Esophagus (tissue), 2 donors: ENCODE data around the gene RHOBTB3. TPM values are rescaled to one million over a fixed set of nuclear protein-coding genes. Genes with fewer than 3 reads are reported as not detected.
"Not testable (repeated sequence)": the region's sequence is repeated elsewhere in the genome, so short reads cannot be mapped to it uniquely, and the experiment has no call there.

Experiments
- H3K27ac ChIP-seq, 2 donors: one replicate each; pipeline ENCODE4 v1.5.1; 2013; ENCODE audit warnings: low read depth in 2 of 2, mild to moderate bottlenecking in 2 of 2, inconsistent platforms in 1 of 2, low read length in 1 of 2, moderate library complexity in 1 of 2
- H3K27me3 ChIP-seq, 2 donors: one replicate each; pipeline ENCODE4 v1.6.1; 2013; ENCODE audit warnings: low read length in 2 of 2, control low read depth in 1 of 2, mild to moderate bottlenecking in 1 of 2; ENCODE audit not compliant: insufficient read depth in 2 of 2, control insufficient read depth in 1 of 2
- H3K36me3 ChIP-seq, 2 donors: one replicate each; pipeline ENCODE4 v1.6.1; 2013; ENCODE audit warnings: low read length in 1 of 2; ENCODE audit not compliant: control insufficient read depth in 2 of 2, insufficient read depth in 2 of 2
- H3K4me1 ChIP-seq, 2 donors: one replicate each; pipeline ENCODE4 v1.6.1; 2013; ENCODE audit warnings: low read length in 1 of 2; ENCODE audit not compliant: control insufficient read depth in 2 of 2, insufficient read depth in 2 of 2
- H3K4me3 ChIP-seq, 2 donors: one replicate each; pipeline ENCODE4 v1.5.1; 2013; ENCODE audit warnings: low read length in 2 of 2, mild to moderate bottlenecking in 2 of 2, low read depth in 1 of 2, moderate library complexity in 1 of 2
- H3K9me3 ChIP-seq, 2 donors: one replicate each; pipeline ENCODE4 v1.6.1; 2013; ENCODE audit warnings: mild to moderate bottlenecking in 2 of 2, low read depth in 1 of 2, low read length in 1 of 2, moderate library complexity in 1 of 2; ENCODE audit not compliant: control insufficient read depth in 2 of 2, insufficient read depth in 1 of 2
- WGBS, 2 donors: extraction: QIAGEN DNeasy Blood & Tissue Kit; methylation state at CpG; one replicate each; pipeline ENCODE4 v1.1.7; 2013; 5-methylcytosine and 5-hydroxymethylcytosine counted together
- polyA plus RNA-seq, 2 donors: library from polyadenylated mRNA; stranded (reverse); fragments of 200-250 nt; gene quantifications; one replicate each; pipeline ENCODE4 v1.2.3, GENCODE V29; 2013
- donor health status: healthy with polysubstance abuse.
- donor health status: Bipolar disorder and iron deficiency.

The RHOBTB3 gene
- polyA plus RNA-seq, 2 donors = 3.5 to 3.8 TPM

GRCh38 chr5:95813035-95813434, 81.9 kb downstream of the RHOBTB3 start:
- H3K27ac ChIP-seq, H3K4me3 ChIP-seq, H3K9me3 ChIP-seq, H3K4me1 ChIP-seq, H3K36me3 ChIP-seq, H3K27me3 ChIP-seq: not testable (repeated sequence)
- 81 to 90% methylated on average over 8 of the region's 8 CpGs for WGBS, 2 donors

- H3K4me3 ChIP-seq = no peak overlapping the region
- H3K4me1 ChIP-seq = peaks cover 0 to 2% of the 10 kb centered on the region in 2 donors
- no peaks in the 10 kb centered on the region for H3K36me3 ChIP-seq
- no peak overlapping the region for H3K27ac ChIP-seq
- H3K9me3 ChIP-seq = no peaks in the 10 kb centered on the region
- no peaks in the 10 kb centered on the region for H3K27me3 ChIP-seq
- 86 to 92% methylated on average over 4 of the region's 4 CpGs for WGBS, 2 donors
Observed at GRCh38 chr5:95815155-95815729, 84.1 kb downstream of the RHOBTB3 start.

GRCh38 chr5:95816341-95816740, 85.2 kb downstream of the RHOBTB3 start:
- no peaks in the 10 kb centered on the region for H3K9me3 ChIP-seq
- H3K27me3 ChIP-seq = no peaks in the 10 kb centered on the region
- H3K4me1 ChIP-seq = peaks cover 0 to 4% of the 10 kb centered on the region in 2 donors
- no peak overlapping the region for H3K4me3 ChIP-seq
- no peak overlapping the region for H3K27ac ChIP-seq
- WGBS, 2 donors = 87 to 91% methylated on average over 8 of the region's 8 CpGs
- no peaks in the 10 kb centered on the region for H3K36me3 ChIP-seq

- WGBS, 2 donors = 59 to 69% methylated on average over 4 of the region's 4 CpGs
- Histone ChIP-seq H3K27me3 (no peaks in the 10 kb centered on the region), H3K36me3 (no peaks in the 10 kb centered on the region)
Observed at GRCh38 chr5:95816776-95817175, 85.6 kb downstream of the RHOBTB3 start.

GRCh38 chr5:95817430-95817829, 86.3 kb downstream of the RHOBTB3 start:
- H3K4me1 ChIP-seq = peaks cover 0 to 4% of the 10 kb centered on the region in 2 donors
- peak overlapping the region in 1 of 2 donors; percentile 15 for H3K27ac ChIP-seq
- H3K27me3 ChIP-seq = no peaks in the 10 kb centered on the region
- H3K4me3 ChIP-seq = no peak overlapping the region
- H3K36me3 ChIP-seq = no peaks in the 10 kb centered on the region
- no peaks in the 10 kb centered on the region for H3K9me3 ChIP-seq
- 65 to 75% methylated on average over 12 of the region's 12 CpGs for WGBS, 2 donors

More at GRCh38 chr5:95816776-95817175, 85.6 kb downstream of the RHOBTB3 start:
- H3K27ac ChIP-seq = no peak overlapping the region
- H3K4me3 ChIP-seq = no peak overlapping the region
- no peaks in the 10 kb centered on the region for H3K9me3 ChIP-seq
- peaks cover 0 to 4% of the 10 kb centered on the region in 2 donors for H3K4me1 ChIP-seq

GRCh38 chr5:95818181-95819147, 87.3 kb downstream of the RHOBTB3 start:
- no peaks in the 10 kb centered on the region for H3K36me3 ChIP-seq
- no peak overlapping the region for H3K27ac ChIP-seq
- H3K9me3 ChIP-seq = no peaks in the 10 kb centered on the region
- peaks cover 2 to 4% of the 10 kb centered on the region in 2 donors for H3K4me1 ChIP-seq
- H3K4me3 ChIP-seq = no peak overlapping the region
- H3K27me3 ChIP-seq = no peaks in the 10 kb centered on the region
- 71 to 76% methylated on average over 14 of the region's 14 CpGs for WGBS, 2 donors

- Histone ChIP-seq H3K27ac (peak overlapping the region in 1 of 2 donors; percentile 63), H3K36me3 (no peaks in the 10 kb centered on the region), H3K9me3 (no peaks in the 10 kb centered on the region), H3K27me3 (no peaks in the 10 kb centered on the region), H3K4me3 (peak overlapping the region; percentile 72 to 89), H3K4me1 (peaks cover 2 to 4% of the 10 kb centered on the region in 2 donors)
- 53 to 55% methylated on average over 9 of the region's 9 CpGs for WGBS, 2 donors
Observed at GRCh38 chr5:95821110-95822021, 90.2 kb downstream of the RHOBTB3 start.

GRCh38 chr5:95822043-95822541, 91.0 kb downstream of the RHOBTB3 start:
- Histone ChIP-seq H3K36me3 (no peaks in the 10 kb centered on the region), H3K4me1 (peaks cover 2 to 4% of the 10 kb centered on the region in 2 donors), H3K9me3 (no peaks in the 10 kb centered on the region), H3K4me3 (peak overlapping the region; percentile 72 to 89), H3K27me3 (no peaks in the 10 kb centered on the region), H3K27ac (peak overlapping the region; percentile 78 to 82)
- 1% methylated on average over 19 of the region's 19 CpGs for WGBS, 2 donors
